ENCODE results near the gene PDIA3.
A peak's percentile ranks its signal among the peaks of the same experiment; 100 is the strongest.
"Not testable (repeated sequence)": the region's sequence is repeated elsewhere in the genome, so short reads cannot be mapped to it uniquely, and the experiment has no call there.

The PDIA3 gene

GRCh38 chr15:43746245-43746902, at the start of gene PDIA3:
Gene PDIA3 (plus strand): TSS chr15:43746438. CDS start chr15:43746540, 102 bp downstream.
- H3K27ac ChIP-seq = peak within 1 kb of the TSS; percentile 85

- H3K27ac ChIP-seq = no peak overlapping the region
- TF ChIP-seq CTCF (IDR thresholded peaks at IDR 0.05) (no peak), ZFX (IDR thresholded peaks at IDR 0.05; ENCODE audit: borderline replicate concordance) (no peak)
Observed at GRCh38 chr15:43702174-43702573, 44.1 kb upstream of the PDIA3 start.

DNA sequence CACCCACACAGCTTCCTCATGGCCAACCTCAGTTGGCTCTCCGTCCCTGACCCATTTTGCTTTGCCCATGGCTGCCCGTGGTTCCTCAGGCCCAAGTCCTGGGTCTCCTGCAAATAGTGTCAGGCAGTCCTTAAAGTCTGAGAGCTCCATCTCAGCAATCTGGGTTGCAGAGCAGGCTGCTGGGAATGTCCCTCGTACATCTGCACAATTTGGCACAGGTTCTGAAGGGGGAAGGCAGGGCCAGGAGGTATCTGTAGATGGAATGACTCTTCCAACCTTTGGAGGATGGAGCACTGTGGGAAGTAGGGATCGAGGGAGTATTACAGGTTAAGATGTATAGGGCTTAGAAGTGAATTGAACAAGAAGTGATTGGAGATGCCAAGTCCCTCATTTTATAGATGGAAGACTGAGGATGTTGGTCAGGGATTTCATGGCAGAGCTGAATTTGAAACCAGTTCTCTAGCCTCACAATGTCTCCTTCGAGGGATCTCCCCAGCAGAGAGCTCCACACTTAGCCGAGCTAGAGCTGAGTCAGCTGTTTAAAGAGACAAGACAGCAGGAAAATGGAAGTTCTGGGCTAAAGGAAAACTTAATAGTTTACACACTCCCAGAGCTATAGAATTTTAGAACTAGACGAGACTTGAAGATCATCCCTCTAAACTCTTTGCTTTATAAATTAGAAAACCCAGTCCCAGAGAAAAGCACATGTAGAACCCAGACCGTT, 43.4 kb upstream of the PDIA3 start:
- TF ChIP-seq CTCF (IDR thresholded peaks at IDR 0.05) = no peak
- TF ChIP-seq ZFX (IDR thresholded peaks at IDR 0.05; ENCODE audit: borderline replicate concordance) = no peak
- H3K27ac ChIP-seq = no peak overlapping the region

DNA sequence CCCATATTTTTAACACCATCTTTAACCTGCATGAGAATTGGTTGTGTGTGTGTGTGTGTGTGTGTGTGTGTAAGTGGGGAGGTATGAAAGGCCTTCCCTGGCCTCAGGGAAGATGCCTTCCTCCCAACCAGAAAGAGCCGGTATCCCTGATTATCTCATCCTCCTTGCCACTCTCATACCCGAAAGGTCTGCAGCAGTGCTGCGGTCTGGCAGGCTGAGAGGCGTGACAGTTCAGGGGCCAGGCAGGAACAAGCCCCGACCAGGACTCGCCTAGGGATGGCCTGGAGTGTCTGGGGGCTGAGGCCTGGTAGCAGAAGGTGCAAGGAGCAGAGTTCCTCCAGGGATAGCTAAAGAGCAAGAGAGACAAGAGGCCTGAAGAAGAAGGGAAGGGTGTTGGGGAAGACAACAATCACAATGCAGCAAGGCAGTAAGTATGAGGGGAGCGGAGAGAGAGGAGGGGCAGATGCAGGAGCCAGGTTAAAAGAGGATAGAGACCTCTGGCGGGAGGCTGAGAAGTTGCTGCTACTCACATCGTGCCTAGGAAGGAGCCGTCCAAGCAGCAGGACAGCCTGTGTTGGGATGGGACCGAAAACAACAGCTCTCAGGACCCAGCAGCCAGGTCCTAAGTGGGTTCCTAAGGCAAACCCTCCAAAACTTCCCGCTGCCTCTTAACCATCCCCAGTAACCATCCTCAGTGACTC, 35.7 kb upstream of the PDIA3 start:
- not testable (repeated sequence) for H3K27ac ChIP-seq

- TF ChIP-seq CTCF (IDR thresholded peaks at IDR 0.05) (no peak), ZFX (IDR thresholded peaks at IDR 0.05; ENCODE audit: borderline replicate concordance) (no peak)
- H3K27ac ChIP-seq = no peak overlapping the region
Observed at GRCh38 chr15:43723151-43723550, 23.1 kb upstream of the PDIA3 start.

DNA sequence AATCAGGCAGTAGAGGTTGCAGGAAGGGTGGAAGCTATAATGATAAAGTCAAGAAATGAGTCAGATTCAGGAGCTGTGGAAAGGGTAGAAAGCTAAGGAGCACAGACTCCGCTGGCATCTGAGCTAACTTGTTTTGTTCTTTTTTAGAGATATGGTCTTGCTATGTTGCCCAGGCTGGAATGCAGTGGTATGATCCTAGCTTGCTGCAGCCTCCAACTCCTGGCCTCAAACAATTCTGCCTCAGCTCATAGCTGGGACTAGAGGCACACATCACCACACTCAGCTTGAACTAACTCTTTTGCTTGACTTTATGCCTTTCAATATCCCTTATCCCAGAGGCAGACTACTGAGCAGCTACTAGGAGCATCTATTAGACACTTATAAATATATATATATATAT, 19.9 kb upstream of the PDIA3 start:
- H3K27ac ChIP-seq = not testable (repeated sequence)

DNA sequence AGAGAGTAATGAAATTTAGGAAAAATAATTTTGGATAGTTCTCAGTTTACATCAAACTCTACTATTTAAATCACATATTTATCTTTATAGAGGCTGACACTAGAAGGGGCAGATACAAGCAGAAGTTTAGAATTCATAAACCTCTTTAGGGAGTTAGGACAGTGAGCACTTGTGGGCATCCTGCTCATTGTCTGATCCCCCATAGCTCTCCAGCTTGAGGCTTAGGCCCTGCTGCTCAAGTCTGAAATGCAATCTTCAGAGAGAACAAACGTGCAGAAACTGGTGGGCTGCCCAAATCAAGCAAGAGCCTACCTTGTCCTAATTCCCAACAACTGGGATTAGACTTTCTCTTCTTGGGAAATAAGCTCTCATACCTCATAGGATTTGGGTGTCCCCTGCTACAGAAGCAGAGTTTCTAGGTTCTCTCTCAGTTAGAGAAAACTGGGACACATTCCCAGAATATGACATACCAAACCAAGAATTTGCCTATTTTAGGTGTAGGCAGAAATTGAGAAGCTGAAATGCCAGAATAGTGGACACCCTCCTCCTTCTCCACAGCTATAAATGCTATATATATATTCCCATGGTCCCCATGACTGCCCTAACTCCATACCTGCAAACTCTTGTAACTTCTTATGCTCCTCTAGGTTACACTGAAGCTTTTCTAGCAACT, 18.0 kb upstream of the PDIA3 start:
- H3K27ac ChIP-seq = not testable (repeated sequence)

DNA sequence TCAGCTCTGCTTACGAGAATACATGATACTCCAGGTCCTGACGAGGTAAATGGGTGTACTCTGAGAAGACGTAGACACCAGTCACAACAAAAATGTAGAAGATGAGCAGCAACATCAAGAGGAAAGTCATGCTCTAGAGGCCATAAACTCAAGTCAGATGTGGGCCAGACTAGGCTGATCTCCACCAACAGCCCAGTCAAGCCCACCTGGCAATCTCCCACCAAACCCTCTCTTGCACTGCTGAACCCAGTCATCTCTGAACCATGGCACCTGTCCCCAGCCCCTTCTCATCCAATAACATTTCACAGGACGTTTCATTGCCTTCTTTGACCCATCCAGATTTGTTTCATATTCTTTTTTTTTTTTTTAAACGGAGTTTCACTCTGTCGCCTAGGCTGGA, 10.8 kb upstream of the PDIA3 start:
- H3K27ac ChIP-seq = no peak overlapping the region

GRCh38 chr15:43746903-43747309, 668 bp downstream of the PDIA3 start:
- peak overlapping the region; percentile 85 for H3K27ac ChIP-seq

More for the DNA sequence above, 10.8 kb upstream of the PDIA3 start:
- no peak for TF ChIP-seq ZFX (IDR thresholded peaks at IDR 0.05; ENCODE audit: borderline replicate concordance)
- no peak for TF ChIP-seq CTCF (IDR thresholded peaks at IDR 0.05)

Measured in 22Rv1 (cell line).